Right lobe of liver (tissue), 4 donors: ENCODE data around the gene SPIN1.

Experiments used
- POLR2A ChIP-seq: fragments of 450-650 bp; IDR thresholded peaks from one replicate; pipeline ENCODE4 v1.6.1; 2017; ENCODE audit warnings: antibody characterized with exemption, mild to moderate bottlenecking
- TF ChIP-seq, protein P1 (sequence below), 4 donors: fragments of 200-600 bp in 3 of 4; fragments of 450-650 bp in 1 of 4; IDR thresholded peaks; one replicate each; pipeline versions ENCODE4 v1.5.1 to v1.8.0; 2016 to 2022; ENCODE audit warnings: antibody characterized with exemption in 4 of 4, mild to moderate bottlenecking in 2 of 4
- donor health status: DM: no; HTN: no; CAD: no.
- donor health status: DM: no; HTN: no; CAD: no.
- donor health status: DM: no; HTN: yes; CAD: no.

DNA sequence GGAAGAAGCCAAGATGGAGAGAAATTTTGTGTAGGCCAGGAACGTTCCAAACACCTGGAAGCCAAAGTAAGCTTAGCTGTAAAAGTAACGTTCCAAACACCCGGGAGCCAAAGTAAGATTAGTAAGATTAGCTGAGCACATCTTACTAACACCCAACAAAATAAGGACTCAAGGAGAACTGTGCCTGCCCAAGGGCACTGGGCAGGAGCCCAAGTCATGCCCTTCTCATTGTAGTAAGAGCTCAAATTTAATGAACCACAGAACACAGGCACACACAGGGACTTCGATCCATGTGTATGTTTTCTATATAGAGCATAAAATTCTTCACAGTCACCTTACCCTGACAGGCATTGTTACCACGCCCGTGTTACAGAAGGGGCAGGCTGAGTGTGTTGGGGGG lies 110.6 kb downstream of the SPIN1 start:
- TF ChIP-seq, protein P1, sequence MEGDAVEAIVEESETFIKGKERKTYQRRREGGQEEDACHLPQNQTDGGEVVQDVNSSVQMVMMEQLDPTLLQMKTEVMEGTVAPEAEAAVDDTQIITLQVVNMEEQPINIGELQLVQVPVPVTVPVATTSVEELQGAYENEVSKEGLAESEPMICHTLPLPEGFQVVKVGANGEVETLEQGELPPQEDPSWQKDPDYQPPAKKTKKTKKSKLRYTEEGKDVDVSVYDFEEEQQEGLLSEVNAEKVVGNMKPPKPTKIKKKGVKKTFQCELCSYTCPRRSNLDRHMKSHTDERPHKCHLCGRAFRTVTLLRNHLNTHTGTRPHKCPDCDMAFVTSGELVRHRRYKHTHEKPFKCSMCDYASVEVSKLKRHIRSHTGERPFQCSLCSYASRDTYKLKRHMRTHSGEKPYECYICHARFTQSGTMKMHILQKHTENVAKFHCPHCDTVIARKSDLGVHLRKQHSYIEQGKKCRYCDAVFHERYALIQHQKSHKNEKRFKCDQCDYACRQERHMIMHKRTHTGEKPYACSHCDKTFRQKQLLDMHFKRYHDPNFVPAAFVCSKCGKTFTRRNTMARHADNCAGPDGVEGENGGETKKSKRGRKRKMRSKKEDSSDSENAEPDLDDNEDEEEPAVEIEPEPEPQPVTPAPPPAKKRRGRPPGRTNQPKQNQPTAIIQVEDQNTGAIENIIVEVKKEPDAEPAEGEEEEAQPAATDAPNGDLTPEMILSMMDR (IDR thresholded peaks at IDR 0.05) = no peak
- no peak for TF ChIP-seq POLR2A
